Esophagus muscularis mucosa (tissue), 4 donors: ENCODE results near the gene PANX3.

Experiments used
- CTCF ChIP-seq, 3 experiments: fragments of 200-600 bp in 2 of 3; fragments of 450-650 bp in 1 of 3; sonication (generic) in 2 of 3; IDR thresholded peaks; one replicate each; pipeline ENCODE4 v1.5.1; 2017 to 2019; ENCODE audit warnings: antibody characterized with exemption in 3 of 3, mild to moderate bottlenecking in 2 of 3, moderate library complexity in 1 of 3
- EP300 ChIP-seq: sonication (generic); formaldehyde crosslinking; IDR thresholded peaks from one replicate; pipeline ENCODE4 v1.6.1; 2017; ENCODE audit warnings: antibody characterized with exemption
- POLR2A ChIP-seq: fragments of 450-650 bp; IDR thresholded peaks from one replicate; pipeline ENCODE4 v1.6.1; 2017; ENCODE audit warnings: antibody characterized with exemption, moderate library complexity, mild to moderate bottlenecking, low read depth

- TF ChIP-seq CTCF (IDR thresholded peaks at IDR 0.05) (no peak), POLR2A (no peak), EP300 (no peak)
Measured at GRCh38 chr11:124661553-124661952, 50.3 kb downstream of the PANX3 start.
